HG02678 (cell line): ENCODE measurements around the gene MIPOL1.
"Not testable (repeated sequence)": the region's sequence is repeated elsewhere in the genome, so short reads cannot be mapped to it uniquely, and the experiment has no call there.

Experiments
- ATAC-seq: cut with Tn5 transposase; IDR thresholded peaks from one replicate; pipeline ENCODE4 v1.9.1; 2021; ENCODE audit warnings: mild to moderate bottlenecking, moderate library complexity; ENCODE audit not compliant: unreplicated experiment

MIPOL1 gene

GRCh38 chr14:37187294-37187693 lies 10.4 kb upstream of the MIPOL1 start:
- ATAC-seq: no peak

GRCh38 chr14:37187840-37188577 lies 9.7 kb upstream of the MIPOL1 start:
- ATAC-seq: not testable (repeated sequence)

- ATAC-seq: not testable (repeated sequence)
Measured at GRCh38 chr14:37189733-37190132, 8.0 kb upstream of the MIPOL1 start.

GRCh38 chr14:37194698-37195097 lies 3.0 kb upstream of the MIPOL1 start:
- no peak for ATAC-seq

GRCh38 chr14:37195327-37195726 lies 2.4 kb upstream of the MIPOL1 start:
- no peak for ATAC-seq

GRCh38 chr14:37196604-37197420 lies 925 bp upstream of the MIPOL1 start:
- no peak for ATAC-seq

GRCh38 chr14:37198273-37198598 lies 499 bp downstream of the MIPOL1 start:
- ATAC-seq: no peak

GRCh38 chr14:37198907-37199306 lies 1.2 kb downstream of the MIPOL1 start:
- ATAC-seq: no peak

GRCh38 chr14:37201724-37202123 lies 4.0 kb downstream of the MIPOL1 start:
- ATAC-seq: no peak

- no peak for ATAC-seq
Measured at GRCh38 chr14:37202265-37202664, 4.5 kb downstream of the MIPOL1 start.

- ATAC-seq: no peak
Measured at GRCh38 chr14:37202812-37203211, 5.1 kb downstream of the MIPOL1 start.

GRCh38 chr14:37203423-37203822 lies 5.7 kb downstream of the MIPOL1 start:
- no peak for ATAC-seq

- ATAC-seq: not testable (repeated sequence)
Measured at GRCh38 chr14:37205623-37206605, 8.2 kb downstream of the MIPOL1 start.

- not testable (repeated sequence) for ATAC-seq
Measured at GRCh38 chr14:37209617-37210016, 11.9 kb downstream of the MIPOL1 start.

GRCh38 chr14:37210448-37210847 lies 12.7 kb downstream of the MIPOL1 start:
- ATAC-seq: no peak

GRCh38 chr14:37213016-37213415 lies 15.3 kb downstream of the MIPOL1 start:
- no peak for ATAC-seq

- no peak for ATAC-seq
Measured at GRCh38 chr14:37215345-37215744, 17.6 kb downstream of the MIPOL1 start.

- no peak for ATAC-seq
Measured at GRCh38 chr14:37221073-37221472, 23.3 kb downstream of the MIPOL1 start.

GRCh38 chr14:37223947-37224474 lies 26.3 kb downstream of the MIPOL1 start:
- ATAC-seq: no peak

GRCh38 chr14:37225668-37226067 lies 27.9 kb downstream of the MIPOL1 start:
- not testable (repeated sequence) for ATAC-seq
